Choroid plexus epithelial cell (primary cell): ENCODE data around the gene ASXL2.

ENCODE experiments used
- DNase-seq: peaks from one replicate; pipeline ENCODE4 v3.0.0-alpha.2; 2010; ENCODE audit warnings: low read depth
- H3K4me3 ChIP-seq: 2 replicates; pipeline ENCODE4 v1.5.1; 2011; ENCODE audit warnings: low read depth, mild to moderate bottlenecking, control low read depth, low read length, moderate library complexity
- CTCF ChIP-seq: conservative IDR thresholded peaks from 2 replicates; pipeline ENCODE4 v1.5.1; 2011; ENCODE audit warnings: low read depth, mild to moderate bottlenecking, control low read depth, inconsistent platforms, low read length, moderate library complexity

Gene ASXL2

GRCh38 chr2:25699216-25699615 is 179.1 kb downstream of the ASXL2 start:
- no peak for DNase-seq
- H3K4me3 ChIP-seq = no peak overlapping the region
- no peak for TF ChIP-seq CTCF

- no peak overlapping the region for H3K4me3 ChIP-seq
These were observed 179.5 kb downstream of the ASXL2 start for GRCh38 chr2:25698752-25699151.

GRCh38 chr2:25697559-25698341 is 180.5 kb downstream of the ASXL2 start:
- DNase-seq = peak; percentile 37
- no peak for TF ChIP-seq CTCF

More at GRCh38 chr2:25698752-25699151, 179.5 kb downstream of the ASXL2 start:
- DNase-seq = peak; percentile 55
- no peak for TF ChIP-seq CTCF

GRCh38 chr2:25692737-25693445 is 185.4 kb downstream of the ASXL2 start:
- DNase-seq = no peak
- TF ChIP-seq CTCF = peak; percentile 3
- H3K4me3 ChIP-seq = no peak overlapping the region

More at GRCh38 chr2:25697559-25698341, 180.5 kb downstream of the ASXL2 start:
- H3K4me3 ChIP-seq = peak overlapping the region; percentile 28

- DNase-seq = no peak
- H3K4me3 ChIP-seq = no peak overlapping the region
- no peak for TF ChIP-seq CTCF
These were observed 186.1 kb downstream of the ASXL2 start for GRCh38 chr2:25692143-25692542.

GRCh38 chr2:25690058-25690457 is 188.2 kb downstream of the ASXL2 start:
- no peak for TF ChIP-seq CTCF
- DNase-seq = peak; percentile 21

More at GRCh38 chr2:25690058-25690457, 188.2 kb downstream of the ASXL2 start:
- H3K4me3 ChIP-seq = no peak overlapping the region
